Bronchial epithelial cell (primary cell): ENCODE data around the gene KRTAP10-8. TPM values are rescaled to one million over a fixed set of nuclear protein-coding genes. Genes with fewer than 3 reads are reported as not detected.
A peak's percentile ranks its signal among the peaks of the same experiment; 100 is the strongest.

ENCODE experiments used
- DNase-seq: peaks from one replicate; pipeline ENCODE4 v3.0.0-alpha.2; 2010; ENCODE audit warnings: low read depth
- FAIRE-seq: peaks from 2 replicates; lab custom pipeline; 2011; peaks lifted over from hg19 to GRCh38; lab: Jason Lieb, UNC
- H3K27me3 ChIP-seq: 2 replicates; pipeline ENCODE4 v1.5.1; 2011; ENCODE audit warnings: low read length; ENCODE audit not compliant: control insufficient read depth, insufficient read depth
- H3K36me3 ChIP-seq: 2 replicates; pipeline ENCODE4 v1.5.1; 2011; ENCODE audit warnings: low read length; ENCODE audit not compliant: control insufficient read depth, insufficient read depth
- H3K4me3 ChIP-seq: 2 replicates; pipeline ENCODE4 v1.5.1; 2011; ENCODE audit warnings: mild to moderate bottlenecking, low read depth, low read length, control low read depth
- total RNA-seq: library from RNA; depleted of rRNA; stranded (reverse); fragments of >200 nt; gene quantifications from 2 replicates; pipeline ENCODE4 v1.2.1, GENCODE V29; 2014
- TF ChIP-seq, protein P1 (sequence below): IDR thresholded peaks from 2 replicates; pipeline ENCODE4 v1.5.1; 2011; ENCODE audit warnings: mild to moderate bottlenecking, moderate library complexity, low read length, control low read depth, inconsistent platforms; ENCODE audit not compliant: insufficient read depth, severe bottlenecking

KRTAP10-8 gene
- total RNA-seq, 1 donor from 2014 or later: not detected

GRCh38 chr21:44583089-44583799, 28.6 kb upstream of the KRTAP10-8 start:
- H3K27me3 ChIP-seq: no peaks in the 10 kb centered on the region
- no peak overlapping the region for H3K4me3 ChIP-seq
- DNase-seq (no peak), FAIRE-seq (no peak)
- TF ChIP-seq, protein P1, sequence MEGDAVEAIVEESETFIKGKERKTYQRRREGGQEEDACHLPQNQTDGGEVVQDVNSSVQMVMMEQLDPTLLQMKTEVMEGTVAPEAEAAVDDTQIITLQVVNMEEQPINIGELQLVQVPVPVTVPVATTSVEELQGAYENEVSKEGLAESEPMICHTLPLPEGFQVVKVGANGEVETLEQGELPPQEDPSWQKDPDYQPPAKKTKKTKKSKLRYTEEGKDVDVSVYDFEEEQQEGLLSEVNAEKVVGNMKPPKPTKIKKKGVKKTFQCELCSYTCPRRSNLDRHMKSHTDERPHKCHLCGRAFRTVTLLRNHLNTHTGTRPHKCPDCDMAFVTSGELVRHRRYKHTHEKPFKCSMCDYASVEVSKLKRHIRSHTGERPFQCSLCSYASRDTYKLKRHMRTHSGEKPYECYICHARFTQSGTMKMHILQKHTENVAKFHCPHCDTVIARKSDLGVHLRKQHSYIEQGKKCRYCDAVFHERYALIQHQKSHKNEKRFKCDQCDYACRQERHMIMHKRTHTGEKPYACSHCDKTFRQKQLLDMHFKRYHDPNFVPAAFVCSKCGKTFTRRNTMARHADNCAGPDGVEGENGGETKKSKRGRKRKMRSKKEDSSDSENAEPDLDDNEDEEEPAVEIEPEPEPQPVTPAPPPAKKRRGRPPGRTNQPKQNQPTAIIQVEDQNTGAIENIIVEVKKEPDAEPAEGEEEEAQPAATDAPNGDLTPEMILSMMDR: no peak
- no peaks in the 10 kb centered on the region for H3K36me3 ChIP-seq

GRCh38 chr21:44583800-44584147, 28.1 kb upstream of the KRTAP10-8 start:
- FAIRE-seq (peak; percentile 32), DNase-seq (no peak)
- Histone ChIP-seq H3K4me3 (no peak overlapping the region), H3K36me3 (no peaks in the 10 kb centered on the region), H3K27me3 (no peaks in the 10 kb centered on the region)
- TF ChIP-seq, protein P1: no peak

GRCh38 chr21:44585892-44586291, 26.0 kb upstream of the KRTAP10-8 start:
- no peak for FAIRE-seq
- TF ChIP-seq, protein P1: no peak
- DNase-seq: no peak
- no peak overlapping the region for H3K4me3 ChIP-seq
- H3K36me3 ChIP-seq: no peaks in the 10 kb centered on the region
- H3K27me3 ChIP-seq: no peaks in the 10 kb centered on the region

- Histone ChIP-seq H3K36me3 (no peaks in the 10 kb centered on the region), H3K27me3 (no peaks in the 10 kb centered on the region), H3K4me3 (no peak overlapping the region)
- TF ChIP-seq, protein P1: no peak
- DNase-seq (no peak), FAIRE-seq (no peak)
These were observed 22.8 kb upstream of the KRTAP10-8 start for GRCh38 chr21:44589094-44589493.

GRCh38 chr21:44589586-44590305, 22.1 kb upstream of the KRTAP10-8 start:
- no peaks in the 10 kb centered on the region for H3K27me3 ChIP-seq
- DNase-seq (no peak), FAIRE-seq (no peak)
- TF ChIP-seq, protein P1: no peak
- no peaks in the 10 kb centered on the region for H3K36me3 ChIP-seq
- no peak overlapping the region for H3K4me3 ChIP-seq
